Activated CD4-positive, CD25-positive, alpha-beta regulatory T cell (primary cell): ENCODE results near the gene CMIP.

ENCODE experiments used
- DNase-seq, 4 experiments: peaks; one replicate each; lab custom pipeline; 2025; lab: John Stamatoyannopoulos, UW

Gene CMIP

DNA sequence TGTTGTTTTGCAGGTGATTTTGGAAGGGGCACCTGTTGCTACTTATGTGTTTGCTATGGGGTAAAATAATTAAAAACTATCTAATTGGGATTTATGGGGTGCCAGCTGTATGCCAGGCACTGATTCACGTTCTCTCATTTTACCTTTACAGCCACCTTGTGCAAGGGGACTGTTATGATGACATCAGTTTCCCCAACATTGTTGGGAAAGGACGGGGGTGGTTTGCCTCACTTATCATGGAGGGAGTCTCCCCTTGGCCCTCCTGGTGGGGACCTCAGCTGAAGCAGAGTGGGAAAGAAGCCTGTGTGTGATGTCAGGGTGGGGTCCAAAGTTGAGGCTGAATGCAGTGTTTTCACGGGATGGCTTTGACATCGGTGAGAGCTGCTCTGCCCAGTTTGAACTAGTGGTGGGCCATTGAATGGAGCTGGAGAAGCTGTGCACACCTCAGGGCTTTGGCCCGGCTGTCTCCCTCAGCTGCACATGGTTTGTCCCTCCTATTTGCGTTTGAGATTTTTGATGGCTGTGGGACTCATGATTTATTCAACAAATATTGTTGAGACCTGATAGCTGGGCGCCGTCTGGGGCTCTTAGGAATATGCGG lies 36.1 kb downstream of the CMIP start:
- no peak for DNase-seq

DNA sequence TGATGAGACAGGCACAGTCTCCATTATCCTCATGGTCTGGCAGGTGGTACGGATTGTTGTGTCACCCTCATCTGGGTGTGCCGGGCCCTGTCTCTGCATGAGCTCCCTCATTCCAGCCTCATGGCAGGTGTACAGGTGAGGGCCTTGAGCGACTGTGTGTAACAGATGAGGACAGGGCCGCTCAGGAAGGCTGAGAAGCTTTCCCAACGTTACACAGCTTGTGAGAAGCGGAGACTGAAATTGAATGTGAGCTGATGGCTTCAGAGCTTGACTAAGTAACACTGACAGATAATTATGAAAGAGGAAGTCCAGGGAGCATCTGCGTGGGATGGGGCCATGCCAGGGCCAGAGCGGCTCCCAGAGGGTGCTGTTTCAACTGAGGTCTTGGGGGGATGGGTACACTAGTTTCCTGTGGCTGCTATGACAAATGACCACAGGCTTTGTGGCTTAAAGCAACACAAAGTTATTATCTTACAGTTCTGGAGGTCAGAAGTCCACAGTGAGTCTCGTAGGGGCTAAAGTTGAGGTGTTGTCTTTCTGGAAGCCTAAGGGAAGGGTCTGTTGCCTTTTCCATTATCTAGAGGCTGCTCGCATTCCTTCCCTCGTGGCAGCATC lies 36.7 kb downstream of the CMIP start:
- no peak for DNase-seq

DNA sequence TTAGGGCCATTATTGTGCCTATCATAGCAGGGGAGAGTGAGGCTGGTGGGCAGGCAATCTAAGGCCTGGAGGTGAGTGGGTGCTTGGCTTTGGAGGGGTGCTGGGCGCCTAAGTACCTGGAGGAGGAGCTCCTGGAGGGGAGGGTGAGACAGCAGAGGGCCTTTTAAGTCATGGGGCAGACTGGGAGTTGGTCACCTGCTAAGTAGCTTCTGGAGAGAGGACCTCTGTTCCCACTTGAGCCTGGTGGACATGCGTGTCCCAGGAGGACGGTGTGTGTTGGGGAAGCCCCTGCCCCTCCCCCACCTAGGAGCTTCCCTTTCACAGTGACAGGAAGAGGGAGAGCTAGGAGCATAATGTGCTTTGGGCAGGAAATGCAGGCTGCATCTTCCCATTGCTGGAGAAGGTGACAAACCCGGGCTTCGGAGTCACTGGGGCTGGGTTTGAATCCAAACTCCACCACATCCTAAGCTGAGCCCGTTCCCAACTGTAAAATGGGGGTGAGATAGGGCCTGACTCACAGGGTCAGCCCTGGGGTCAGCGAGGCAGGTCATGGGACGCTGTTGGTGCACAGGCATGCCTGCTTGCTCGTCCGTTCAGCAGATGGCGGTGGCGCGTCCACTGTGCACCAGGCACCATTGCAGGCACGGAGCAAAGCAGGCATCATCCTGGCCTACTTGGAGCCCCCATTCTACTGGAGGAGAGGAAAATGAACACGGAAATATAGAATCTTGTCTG lies 37.9 kb downstream of the CMIP start:
- DNase-seq, result no peak

DNA sequence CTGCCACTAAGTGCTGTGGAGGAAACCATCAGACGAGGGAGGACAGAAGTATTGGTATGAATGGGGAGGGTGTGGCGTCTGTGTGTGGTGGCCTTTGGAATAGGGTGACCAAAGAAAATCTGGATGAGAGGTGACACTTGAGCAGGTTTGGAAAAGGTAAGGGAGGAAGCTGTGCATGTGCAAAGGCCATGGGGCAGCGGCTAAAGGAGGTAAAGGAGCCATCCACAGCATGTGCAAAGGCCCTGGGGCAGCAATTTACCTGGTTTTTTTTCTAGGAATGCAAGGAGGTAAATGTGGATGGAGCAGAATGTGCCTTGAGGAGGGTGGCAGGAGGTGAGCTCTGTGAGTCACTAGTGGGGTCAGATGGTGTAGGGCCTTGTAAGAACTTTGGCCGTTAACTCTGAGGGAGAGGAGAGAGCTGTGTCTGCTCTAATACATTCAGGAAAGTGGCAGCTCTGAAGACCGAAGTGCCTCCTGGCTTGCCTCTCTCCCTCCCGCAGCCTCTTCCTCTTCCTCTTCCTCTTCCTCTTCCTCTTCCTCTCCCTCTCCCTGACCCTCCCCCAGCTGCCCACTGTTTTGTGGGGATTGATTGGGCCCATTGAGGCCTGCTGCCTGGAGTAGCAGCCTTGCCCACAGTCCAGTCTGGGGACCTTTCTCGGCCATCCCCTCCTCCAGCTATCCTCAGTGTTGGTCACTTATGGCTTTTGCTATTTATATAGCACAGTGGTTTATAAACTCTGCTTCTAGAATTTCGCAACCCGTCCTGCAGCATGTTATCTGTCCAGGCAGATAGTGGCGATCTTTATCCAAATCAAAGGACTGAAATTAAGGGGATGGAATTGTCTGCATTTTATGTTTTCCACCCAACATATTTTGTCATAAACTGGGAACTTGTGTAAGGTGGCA lies 38.7 kb downstream of the CMIP start:
- DNase-seq, result no peak

DNA sequence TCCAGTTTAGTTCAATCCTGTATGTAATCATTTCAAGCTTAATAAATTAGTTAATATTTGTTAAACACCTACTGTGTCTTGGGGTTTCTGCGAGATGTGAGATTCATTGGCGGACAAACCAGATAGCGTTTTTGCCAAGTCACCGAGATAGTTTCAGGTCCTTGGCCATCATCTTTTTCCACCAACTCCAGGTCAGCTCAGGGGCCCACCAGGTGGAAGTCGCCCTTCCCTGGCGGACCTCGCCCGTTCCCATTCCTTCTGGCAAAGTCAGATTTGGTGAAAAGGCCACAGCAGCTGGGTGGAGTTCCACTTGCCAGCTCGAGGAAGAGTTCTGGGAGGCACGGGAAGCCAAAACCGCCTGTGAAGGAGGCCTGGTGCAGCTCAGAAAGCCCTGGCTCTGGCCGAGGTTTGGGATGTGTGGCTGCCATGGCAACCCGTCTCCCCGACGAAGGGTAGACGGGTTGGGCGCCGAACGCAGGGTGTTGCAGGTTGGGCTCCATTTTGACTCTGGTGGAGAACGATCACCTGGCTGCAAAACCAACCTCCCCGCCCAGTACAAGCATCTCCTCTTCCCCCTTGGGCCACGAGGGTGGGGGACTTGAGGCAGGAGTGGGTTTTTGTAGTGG lies 39.5 kb downstream of the CMIP start:
- DNase-seq, result no peak

DNA sequence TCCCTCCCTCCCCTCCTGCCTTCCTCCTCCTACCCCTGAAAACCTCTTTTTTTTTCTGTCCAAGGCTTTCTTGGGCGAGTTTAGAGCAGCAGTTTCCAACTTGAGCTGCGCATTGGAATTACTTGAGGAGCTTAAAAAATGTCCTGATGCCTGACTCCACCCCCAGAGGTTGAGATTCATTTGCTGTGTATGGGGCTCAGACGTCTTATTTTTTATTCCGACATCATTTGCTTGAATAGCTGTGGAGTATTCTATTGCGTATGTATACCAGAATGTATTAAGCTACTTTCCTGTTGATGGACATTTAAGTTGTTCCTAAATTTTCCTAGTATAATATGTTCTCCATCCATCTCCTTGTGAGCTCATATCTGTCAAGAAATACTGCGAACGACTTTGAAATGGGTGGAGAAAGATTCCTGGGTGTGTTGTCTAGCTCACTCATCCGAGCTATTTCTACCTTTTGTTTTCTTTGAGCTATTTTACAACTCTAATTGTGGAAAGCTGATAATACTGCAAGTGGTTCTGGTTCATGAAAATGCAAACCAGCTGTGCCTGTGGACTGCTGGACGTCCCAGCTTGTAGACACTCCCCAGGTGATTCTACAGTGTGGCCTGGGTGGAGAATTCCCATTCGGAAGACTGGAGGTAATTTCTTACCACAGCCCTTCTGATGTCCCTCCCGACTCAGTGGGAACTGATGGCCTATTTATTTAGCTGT lies 40.5 kb downstream of the CMIP start:
- no peak for DNase-seq

DNA sequence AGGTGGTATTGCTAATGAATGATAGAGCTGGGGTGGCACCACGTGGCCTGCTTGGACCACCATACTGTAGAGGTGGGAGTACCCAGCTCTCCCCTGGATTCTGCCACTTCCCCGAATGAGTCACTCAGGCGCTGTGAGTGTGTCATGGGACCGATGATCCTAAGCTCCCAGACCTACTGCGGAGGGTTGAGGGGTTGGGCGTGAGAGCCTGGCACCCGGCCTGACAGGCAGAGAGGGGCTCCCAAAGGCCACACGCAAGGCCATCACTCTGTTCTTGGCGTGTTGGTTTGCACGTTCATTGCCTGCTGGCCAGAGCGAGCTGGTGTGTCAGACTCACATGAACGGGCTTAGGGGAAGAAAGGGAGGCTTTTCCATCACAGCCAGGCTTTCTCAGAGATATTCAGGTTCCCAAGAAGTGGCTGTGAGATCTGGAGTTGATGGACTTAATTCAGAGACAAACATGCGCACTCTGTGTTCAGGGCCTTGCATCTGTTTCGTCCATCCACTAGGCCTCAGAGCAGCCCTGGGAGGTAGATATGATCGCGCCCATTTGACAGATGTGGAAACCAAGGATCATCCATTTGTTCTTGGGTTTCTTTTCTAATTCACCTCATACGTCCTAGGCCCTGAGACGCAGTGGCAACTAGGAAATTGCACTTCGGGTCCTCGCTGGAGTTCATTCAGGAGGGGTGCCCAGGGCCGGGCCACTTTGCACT lies 41.4 kb downstream of the CMIP start:
- DNase-seq, result no peak

DNA sequence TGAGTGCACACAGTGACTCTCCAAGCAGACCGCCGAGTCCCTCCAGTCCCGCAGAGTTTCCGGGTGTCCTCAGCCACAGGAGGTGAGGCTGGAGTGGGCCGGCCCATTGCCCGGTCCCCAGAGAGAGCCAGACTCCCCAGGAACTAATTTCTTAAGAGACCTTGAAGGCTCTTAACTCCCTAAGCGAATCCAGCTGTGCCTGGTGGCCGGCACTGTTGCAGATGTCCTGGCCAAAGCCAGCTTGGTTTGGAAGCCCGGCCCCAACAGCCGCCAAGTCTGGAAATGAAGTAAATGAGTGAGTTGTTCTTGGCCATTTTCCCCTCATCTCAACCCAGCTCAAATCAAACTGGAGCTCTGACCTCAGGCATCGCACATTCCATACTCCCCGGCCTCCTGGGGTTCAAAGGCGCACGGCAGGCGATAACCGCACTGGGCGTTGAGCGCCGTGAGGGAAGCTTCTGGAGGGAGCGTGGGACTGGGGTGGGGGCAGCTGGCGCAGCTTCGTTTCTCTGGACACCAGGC lies 42.0 kb downstream of the CMIP start:
- DNase-seq, result no peak

DNA sequence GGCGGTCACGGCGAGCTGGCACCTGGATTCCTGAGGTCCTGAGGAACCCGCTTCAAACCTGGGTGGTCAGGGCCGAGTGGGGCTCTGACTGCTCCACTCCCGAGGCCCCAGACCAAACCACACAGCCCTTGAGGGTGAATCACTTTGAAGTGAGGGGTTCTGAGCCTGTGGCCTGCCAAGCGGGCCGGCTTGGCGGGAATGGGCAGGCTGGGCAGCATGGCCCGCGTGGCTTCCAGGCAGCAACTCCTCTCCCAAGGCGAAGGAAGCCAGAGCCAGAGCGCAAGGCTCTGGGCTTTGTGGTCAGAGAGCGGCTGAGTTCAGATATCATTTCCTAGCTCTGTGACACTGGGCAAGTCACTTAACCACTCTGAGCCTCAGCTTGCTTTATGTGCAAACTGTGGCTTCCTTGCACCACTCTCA lies 42.7 kb downstream of the CMIP start:
- DNase-seq, result no peak

DNA sequence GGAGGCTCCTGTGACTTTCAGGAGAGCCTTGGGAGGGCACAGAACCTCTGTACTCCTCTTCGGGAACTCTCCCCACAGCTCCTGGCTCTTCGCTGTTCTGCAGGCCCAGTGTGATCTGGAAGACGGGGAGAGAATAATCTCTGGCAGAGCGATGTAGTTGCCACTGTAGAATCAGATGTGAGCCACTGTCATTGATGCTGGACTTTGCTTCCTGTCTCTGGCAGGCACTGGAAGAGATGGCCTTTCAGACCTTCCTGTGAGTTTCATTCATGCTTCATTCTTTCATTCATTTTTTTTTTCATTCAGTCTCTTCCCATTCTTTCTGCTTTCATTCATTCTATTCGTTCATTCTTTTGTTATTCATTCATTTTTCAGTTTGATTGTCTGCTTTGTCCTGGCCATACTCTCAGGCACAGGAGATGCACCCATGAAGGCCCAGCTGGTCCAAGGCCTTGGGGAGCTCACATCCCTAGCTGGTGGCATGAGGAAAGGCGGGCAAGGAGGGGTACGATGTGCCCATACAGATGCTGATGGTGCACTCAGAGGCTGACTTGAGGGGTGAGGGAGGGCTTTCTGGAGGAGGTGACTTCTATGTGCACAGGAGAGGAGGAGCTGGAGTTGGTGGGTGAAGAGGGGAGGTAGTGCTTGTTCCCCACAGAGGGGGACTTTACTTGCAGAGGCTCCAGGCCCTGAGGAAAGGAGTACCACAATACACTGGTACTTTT lies 44.2 kb downstream of the CMIP start:
- no peak for DNase-seq

DNA sequence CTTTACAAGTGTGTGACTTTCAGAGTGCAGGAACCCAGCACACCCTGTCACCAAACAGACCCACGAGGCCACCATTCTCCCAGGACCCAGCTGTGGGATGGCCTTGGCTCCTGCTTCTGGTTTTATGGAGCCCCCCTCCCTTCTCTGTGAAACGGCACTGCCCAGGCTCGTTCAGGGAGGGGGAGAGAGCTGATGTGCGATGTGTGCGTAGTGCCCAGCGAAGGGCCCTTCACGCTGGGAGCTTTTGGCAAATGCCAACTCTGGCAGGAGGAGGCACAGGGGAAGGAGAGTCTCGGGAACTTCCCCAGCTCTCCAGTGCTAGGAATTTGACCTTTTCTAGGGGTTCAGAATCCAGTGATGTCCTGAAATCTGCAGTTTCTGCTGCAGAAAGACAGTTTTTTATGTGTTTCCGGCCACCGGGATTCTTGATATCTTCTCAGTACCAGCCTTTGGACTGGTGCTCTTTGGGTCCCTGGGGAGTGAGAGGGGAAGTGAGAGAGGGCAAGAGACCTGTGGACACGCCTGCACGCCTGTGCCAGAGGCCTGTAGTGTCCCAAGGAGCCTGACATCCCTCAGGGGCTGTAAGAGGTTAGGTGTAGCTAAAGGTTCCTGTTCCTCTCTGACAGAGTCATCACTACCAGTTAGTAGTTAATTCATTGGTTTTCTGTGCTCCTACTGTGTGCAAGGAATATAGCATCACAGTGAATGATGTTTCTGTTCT lies 45.1 kb downstream of the CMIP start:
- no peak for DNase-seq

DNA sequence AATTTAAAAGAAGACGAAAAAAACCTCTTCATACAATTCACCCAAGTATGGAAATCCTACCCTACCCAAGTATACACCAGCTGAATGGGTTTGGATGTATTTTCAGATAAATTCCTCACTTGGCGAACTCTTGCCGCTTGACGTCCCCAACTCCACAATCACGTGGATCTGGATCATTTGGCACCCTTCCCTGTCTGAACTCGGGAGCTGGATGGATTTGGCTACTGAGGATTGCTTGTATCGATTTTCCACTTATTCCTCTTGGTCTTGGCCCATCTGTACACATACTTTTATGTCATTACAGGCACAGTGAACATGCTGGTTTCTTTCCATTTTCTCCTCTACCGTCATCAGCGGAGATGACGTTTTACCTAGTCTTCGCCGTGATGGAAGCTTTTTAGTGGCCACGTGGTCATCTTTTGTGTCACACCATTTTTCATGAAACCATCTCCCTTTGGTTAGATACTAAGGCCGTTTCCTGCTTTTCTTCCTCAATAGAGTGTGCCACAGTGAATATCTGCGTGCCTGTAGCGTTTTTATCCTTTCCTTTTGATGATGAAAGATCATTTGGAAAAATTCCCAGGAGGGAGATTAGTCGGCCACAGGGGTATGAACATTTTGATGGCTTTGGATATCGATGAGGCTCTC lies 47.1 kb downstream of the CMIP start:
- DNase-seq, result no peak

DNA sequence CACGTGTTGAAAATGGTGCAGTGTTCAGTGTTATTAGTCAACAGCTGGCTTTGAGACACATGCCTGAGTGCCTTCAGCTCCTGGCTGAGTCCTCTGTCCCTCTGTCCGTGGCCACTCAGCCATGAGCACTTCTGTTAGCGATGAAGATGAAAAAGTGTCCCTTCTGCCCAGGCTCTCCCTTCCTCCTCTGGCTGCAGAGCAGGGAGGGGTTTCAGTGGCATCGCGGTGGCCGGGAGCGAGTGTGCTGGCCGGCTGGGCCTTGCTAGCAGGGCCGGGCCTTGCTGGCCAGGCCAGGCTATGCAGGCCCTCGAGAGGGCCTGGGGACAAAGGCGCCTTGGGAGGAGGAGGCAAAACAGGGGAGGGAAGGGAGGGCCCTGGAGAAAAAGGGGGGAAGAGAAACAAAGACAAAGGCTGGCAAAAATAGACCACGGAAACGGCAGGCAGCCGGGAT lies 47.7 kb downstream of the CMIP start:
- no peak for DNase-seq

DNA sequence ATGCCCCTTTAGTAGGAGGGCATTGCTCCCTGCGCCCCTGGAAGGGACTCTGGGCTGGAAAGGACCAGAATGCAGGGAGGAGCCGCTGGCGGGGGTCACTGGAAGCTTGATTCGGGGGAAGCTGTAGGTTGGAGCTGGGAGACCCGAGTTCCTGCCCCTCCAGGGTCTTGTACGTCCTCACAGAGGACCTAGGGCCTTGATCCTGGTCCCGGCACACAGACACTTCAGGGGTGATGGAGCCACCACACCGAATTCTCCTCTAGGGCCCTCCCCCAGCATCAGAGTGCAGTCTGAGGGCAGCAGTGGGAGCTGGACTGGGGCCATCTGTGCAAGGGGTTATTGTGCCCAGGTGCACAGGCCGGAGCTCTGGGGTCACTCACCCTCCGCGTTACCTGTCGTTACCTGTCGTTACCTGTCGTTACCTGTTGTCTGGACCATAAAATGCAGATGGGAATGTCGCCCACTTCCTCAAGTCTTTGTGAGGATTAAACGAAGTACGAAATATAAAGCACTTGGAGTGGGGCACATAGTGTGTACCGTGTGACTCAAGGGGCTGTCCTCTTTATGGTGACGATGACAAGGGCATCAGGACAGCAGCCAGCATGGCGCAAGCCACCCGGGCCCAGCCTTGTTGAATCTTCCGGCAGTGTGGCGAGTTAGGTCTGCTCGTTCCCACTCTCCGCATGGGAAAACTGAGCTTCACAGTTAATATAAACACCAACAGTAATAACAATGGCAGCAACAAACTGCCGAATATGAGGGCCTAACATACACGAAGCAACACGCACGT lies 48.6 kb downstream of the CMIP start:
- no peak for DNase-seq

DNA sequence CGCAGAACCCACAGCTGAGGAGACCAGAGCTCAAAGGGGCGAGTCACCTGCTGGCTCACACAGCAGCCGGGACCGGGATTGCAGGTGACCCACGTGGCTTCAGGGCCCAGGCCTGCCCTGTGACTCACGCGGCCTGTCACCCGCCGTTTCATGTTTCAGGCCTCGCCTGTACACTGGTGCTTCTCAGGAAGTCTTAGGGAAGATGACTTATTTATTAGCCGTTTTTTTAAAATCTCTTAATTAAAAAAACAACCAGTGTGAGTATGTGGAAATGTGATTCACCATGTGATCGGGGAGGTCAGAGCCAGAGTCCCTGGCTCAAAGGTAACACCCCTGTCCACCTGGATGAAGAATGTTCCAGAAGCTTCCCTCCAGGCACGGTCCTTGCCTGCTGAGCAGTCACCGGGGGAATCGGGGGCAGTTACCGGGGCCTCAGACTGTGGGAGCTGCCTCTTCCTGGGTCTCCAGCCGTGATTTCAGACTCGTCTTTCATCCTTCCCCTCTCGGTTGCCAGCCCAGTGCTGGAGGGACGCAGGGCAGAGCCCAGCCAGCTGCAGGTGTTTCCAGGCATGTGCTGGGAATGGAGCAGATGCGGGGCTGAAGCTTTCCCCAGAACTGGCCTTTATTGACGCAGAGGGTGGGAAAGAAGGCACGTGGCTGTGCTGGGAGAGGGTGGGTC lies 49.3 kb downstream of the CMIP start:
- peak in 1 of 4 experiments; percentile 11 for DNase-seq

DNA sequence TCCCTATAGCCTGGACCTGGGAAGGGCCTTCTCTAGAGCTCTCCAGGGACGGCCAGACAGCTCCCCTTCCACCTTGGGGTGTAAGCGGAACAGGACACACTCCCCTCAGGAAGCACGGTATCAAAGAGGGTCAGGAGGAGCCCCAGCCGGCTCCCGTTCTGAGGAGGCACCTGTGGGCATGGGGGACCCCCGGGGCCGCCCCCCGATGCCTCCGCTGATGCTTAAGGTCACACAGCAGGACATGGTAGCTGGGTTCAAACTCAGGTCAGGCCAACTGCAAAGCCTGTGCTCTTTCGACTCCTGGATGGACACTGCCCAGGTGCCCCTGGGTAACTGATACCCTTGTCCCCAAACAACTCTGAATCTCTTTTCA lies 49.8 kb downstream of the CMIP start:
- no peak for DNase-seq

DNA sequence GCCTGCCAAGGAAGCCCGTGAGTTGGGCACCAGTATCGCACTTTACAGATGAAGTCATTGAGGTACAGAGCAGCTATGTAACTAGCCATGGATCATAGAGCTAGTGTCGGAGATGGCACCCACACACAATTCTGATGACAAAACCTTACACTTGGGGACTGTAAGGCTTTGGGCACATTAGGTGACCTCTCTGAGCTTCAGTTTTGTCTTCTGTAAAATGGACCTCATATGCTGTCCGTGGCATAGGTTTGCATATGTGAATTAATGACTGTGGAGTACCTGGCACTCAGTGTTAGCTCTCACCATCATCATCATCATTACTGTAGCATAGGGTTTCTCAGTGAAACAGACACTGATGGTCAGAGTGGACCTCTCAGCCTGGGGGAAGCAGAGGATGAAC lies 50.3 kb downstream of the CMIP start:
- DNase-seq, result no peak
